EH (cell line): ENCODE measurements around the gene PDF.
"Not testable (repeated sequence)": the region's sequence is repeated elsewhere in the genome, so short reads cannot be mapped to it uniquely, and the experiment has no call there.

ENCODE experiments used
- DNase-seq: peaks from one replicate; pipeline ENCODE4 v3.0.0-alpha.2; 2015; ENCODE audit warnings: low read depth

Gene PDF, protein sequence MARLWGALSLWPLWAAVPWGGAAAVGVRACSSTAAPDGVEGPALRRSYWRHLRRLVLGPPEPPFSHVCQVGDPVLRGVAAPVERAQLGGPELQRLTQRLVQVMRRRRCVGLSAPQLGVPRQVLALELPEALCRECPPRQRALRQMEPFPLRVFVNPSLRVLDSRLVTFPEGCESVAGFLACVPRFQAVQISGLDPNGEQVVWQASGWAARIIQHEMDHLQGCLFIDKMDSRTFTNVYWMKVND

DNA sequence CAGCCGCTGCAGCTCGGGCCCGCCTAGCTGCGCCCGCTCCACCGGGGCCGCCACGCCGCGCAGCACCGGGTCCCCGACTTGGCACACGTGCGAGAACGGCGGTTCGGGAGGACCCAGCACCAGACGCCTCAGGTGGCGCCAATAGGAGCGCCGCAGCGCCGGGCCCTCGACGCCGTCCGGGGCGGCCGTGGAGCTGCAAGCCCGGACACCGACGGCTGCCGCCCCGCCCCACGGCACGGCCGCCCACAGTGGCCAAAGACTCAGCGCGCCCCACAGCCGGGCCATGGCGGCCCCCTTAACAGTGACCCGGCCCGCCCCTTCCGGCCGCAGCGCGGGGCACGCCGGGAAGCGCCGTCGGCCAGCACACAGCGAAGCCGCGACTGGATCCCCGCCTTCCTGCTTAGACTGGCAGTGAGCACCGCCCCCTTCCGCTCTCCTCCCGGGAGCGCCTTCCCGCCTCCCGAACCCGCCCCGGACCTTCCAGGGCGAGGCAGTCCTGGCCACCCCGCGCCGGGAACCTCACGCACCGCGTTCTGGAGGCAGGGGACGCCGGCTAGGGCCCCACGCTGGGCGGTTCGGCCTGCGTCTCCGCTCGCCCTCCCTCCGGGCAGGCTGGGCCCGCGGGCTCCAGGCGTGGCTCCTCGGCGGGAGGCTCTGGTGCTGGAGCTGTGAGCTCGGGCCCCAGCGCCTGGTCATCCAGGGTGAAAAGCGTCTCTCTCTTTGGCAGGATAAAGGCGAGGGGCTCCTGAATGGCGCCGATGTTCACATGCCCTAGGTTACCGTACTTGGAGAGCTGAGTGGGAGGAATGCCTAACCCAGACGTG, at the start of gene PDF:
TSS of gene PDF (minus strand) at position 303 of the 824 bp plus-strand sequence. CDS start at position 285, 18 bp downstream.
- peak; percentile 94 for DNase-seq

DNA sequence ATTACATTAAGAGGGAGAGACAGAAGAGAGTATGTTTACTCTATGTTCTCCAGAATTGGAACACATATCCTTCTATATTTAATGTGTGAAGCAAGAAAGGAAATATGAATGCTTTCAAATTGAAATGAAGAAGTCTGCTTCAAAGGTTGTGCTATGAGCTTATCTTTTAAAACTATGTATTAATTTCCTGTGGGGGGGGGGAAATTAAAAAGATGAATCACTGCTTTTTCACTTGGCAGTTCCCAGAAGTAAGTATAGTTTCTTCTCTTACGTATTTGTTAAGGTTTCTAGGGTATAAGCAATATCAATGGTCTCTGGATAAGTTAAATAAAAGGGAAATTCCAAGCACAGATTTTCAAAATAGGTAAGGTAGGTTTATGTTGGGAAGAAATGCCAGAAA, 48.4 kb upstream of the PDF start:
- peak; percentile 30 for DNase-seq

- DNase-seq = no peak
Measured at GRCh38 chr16:69378036-69378435, 47.6 kb upstream of the PDF start.

GRCh38 chr16:69376393-69377059, 46.1 kb upstream of the PDF start:
- no peak for DNase-seq

DNA sequence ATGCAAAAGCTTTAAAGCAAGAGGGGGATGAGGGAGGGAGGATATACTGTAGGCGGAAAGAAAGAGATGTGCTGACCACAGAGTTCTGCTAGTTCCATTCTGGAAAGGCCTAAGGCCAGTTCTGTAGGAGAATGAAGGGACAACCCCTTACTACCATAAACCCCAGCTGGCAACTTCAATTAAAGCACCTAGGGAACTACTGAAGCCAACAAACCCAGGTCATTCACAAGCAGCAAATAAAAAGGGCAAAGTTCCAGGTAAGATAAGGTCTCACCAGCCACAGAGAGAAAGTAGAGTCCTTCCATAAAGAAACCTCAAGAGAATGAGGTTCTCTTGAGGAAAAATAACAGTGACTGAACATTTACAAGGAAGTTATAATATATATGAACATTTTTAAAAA, 42.6 kb upstream of the PDF start:
- DNase-seq = no peak

DNA sequence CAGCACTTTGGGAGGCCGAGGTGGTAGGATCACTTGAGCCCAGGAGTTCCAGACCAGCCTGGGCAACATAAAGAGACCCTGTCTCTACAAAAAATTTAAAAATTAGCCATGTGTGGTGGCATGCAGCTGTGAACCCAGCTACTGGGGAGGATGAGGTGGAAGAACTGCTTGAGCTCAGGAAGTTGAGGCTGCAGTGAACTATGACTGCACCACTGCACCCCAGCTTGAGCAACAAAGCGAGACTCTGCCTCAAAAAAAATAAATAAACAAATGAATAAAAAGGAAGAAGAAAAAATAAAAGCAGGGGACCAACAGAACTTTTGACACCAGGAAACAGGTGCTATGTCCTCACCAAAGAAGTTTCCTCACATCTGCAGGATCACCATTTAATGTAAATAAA, 41.2 kb upstream of the PDF start:
- no peak for DNase-seq

- no peak for DNase-seq
Measured at GRCh38 chr16:69368866-69369265, 38.5 kb upstream of the PDF start.

- no peak for DNase-seq
Measured at GRCh38 chr16:69367980-69368379, 37.6 kb upstream of the PDF start.

DNA sequence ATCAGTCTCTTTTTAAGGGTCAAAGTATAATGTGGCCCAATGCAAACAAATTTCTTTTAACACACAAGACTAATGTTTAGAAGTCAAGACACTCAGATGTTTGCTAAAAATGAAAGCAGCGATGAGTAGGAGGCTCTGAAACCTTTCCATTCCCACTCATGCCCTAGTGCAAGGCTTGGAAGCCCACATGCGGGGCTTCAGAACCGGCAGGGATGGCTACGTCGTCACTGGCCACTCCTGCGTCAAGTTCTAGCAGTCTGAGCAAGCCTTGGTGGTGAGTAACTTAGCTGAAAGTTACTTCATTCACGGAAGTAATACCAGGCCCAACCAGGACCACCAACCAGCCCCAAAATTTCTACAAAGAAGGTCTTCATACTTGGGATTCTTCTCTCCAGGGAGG, 36.0 kb upstream of the PDF start:
- no peak for DNase-seq

GRCh38 chr16:69365901-69366300, 35.5 kb upstream of the PDF start:
- peak; percentile 12 for DNase-seq

DNA sequence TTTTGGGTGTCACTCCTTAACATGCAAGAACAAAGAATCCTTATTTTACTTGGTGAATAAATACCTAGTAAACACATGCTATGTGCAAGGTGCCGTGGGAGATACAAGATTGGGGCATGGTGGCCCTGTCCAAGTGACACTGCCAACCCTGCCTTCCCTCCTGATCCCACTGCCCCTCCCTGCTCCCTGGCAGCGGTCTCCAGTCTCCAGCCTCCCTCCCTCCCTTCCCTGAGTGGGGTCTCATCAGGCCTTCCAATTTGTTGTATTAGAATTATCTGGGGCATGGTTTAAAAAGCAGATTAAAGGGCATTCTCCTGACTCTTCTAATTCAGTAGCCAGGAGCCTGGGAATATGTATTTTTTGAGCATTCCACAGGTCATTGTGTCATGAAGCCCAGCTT, 33.7 kb upstream of the PDF start:
- DNase-seq = no peak

DNA sequence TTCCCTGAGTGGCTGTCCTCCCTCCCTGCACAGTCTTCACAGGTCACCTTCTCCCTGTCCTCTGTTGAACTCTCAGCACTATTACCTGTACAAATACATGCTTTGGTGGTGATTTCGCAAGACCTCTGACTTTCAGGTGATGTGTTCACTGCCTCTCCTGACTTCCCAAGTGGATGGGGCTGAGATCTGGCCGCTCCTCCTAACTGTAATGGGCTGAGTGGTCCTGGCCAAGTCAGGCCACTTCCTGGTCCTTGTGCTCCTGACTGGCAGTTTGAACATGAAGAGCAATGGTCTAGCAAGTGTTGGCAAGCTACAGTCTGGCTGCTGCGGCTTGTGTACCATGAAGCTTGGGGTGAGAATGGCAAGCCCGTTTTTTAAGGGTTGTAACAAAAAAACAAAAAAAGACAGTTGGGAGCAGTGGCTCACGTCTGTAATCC, 32.9 kb upstream of the PDF start:
- no peak for DNase-seq

GRCh38 chr16:69360070-69360469, 29.7 kb upstream of the PDF start:
- DNase-seq = not testable (repeated sequence)

GRCh38 chr16:69351309-69352027, 21.1 kb upstream of the PDF start, which contains the start of gene TMED6:
Gene TMED6, minus strand, starts transcription at chr16:69351786. Its CDS starts 33 bp downstream, at chr16:69351753.
- no peak for DNase-seq

DNA sequence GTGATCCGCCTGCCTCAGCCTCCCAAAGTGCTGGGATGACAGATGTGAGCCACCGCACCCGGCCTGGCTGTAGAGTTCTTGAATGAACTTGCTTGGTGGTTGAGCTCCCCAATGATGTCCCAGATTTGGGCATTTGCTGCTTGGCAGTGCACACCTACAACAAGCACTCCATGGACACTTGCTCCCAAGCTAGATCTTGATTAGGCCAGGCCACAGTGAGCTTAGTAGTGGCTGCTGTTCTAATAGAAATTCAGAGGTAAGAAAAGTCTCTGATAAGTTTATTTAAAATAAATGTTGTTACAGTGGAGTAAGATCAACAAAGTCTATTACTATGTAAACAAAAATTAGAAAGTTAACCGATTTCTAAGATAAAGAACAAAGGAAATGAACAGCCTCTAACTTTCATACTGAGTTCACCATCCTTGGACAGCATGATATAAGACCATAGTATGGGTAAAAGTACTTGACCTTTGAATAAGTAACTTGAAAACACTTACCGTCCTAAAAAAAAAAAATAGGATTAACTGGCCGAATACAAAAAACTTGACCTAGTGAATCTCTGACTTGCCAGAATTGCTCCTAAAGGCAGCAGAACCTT, 20.2 kb upstream of the PDF start:
- DNase-seq = no peak

DNA sequence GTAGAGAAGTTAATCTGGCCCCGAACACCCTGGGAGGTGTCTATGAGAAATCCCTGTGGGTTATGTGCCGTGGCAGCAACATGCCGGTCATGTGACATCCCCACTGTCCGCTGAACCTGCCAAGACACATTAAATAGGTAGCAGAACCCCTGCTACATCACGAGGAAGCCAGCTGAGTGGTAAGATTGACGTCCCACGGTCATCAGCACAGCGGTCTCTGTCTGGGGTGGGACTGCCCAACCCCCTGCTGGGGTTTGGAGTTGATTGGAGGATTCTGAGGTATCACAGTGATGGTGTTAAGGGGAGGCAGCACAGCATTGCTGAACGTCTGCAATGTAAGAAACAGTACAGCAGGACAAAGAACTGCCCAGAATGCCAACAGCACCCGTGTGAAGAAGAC, 19.1 kb upstream of the PDF start:
- DNase-seq = no peak

GRCh38 chr16:69348222-69348621, 17.8 kb upstream of the PDF start:
- DNase-seq = no peak

DNA sequence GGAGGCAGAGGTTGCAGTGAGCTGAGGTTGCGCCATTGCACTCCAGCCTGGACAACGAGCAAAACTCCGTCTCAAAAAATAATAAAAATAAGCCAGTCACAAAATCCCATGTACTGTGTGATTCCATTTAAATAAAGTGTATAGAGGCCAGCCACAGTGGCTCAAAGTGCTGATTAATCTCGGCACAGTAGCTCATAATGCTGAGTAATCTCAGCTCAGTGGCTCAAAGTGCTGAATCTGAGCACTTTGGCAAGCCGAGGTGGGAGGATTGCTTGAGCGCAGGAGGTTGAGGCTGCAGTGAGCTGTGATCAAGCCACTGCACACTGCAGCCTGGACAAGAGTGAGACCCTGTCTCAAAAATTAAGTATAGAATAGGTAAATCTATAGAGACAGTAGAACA, 16.3 kb upstream of the PDF start:
- no peak for DNase-seq

- DNase-seq = no peak
Measured at GRCh38 chr16:69345923-69346322, 15.5 kb upstream of the PDF start.

GRCh38 chr16:69344171-69344570, 13.8 kb upstream of the PDF start:
- DNase-seq = no peak

DNA sequence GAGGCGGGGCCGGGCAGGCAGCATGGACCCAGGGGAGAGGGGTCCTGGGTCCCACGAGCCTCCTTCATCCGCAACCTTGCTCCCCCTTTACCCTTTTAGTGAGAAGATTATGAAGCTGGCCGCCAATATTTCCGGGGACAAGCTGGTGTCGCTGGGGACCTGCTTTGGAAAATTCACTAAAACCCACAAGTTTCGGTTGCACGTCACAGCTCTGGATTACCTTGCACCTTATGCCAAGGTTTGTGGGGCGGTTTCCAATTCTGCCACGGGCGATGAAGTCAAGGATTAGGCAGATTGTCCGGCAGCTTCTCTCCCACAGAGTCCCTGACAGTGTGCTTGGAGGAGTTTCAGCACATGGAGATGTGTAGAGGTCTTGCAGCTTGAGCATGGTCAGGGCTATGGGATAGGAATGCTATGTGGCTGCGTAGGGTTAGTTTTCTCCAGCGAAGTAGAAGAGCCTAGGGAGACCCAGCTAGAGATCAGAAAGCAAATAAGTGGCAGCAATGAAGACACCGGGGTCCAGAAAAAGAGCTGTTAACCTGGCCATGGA, 9.8 kb upstream of the PDF start:
- peak; percentile 30 for DNase-seq
